Measurements from ENCODE around the gene NREP.
A peak's percentile ranks its signal among the peaks of the same experiment; 100 is the strongest.

GRCh38 chr5:111781200-111781599 is 24.2 kb upstream of the NREP start:
- TF ChIP-seq CTCF (IDR thresholded peaks at IDR 0.05; ENCODE audit: insufficient read depth, low read length) (no peak), GABPA (IDR thresholded peaks at IDR 0.05; ENCODE audit: low read depth) (no peak), REST (IDR thresholded peaks at IDR 0.05; ENCODE audit: insufficient replicate concordance, low read depth) (no peak), POLR2AphosphoS5 (IDR thresholded peaks at IDR 0.05; ENCODE audit: low read depth) (peak; percentile 63; the same call in 1 of the 2 replicates)

Data from HL-60 (cell line).